Activated CD4-positive, alpha-beta T cell treated with anti-CD3 and anti-CD28 coated beads, Interleukin-2, Interleukin-6, amounts not matched to agents 100 ng/mL and 50 ng/mL, durations not matched to agents 16 hours and 8 hours (primary cell): ENCODE data around the gene SLC34A3.

ENCODE experiments used
- DNase-seq: peaks from one replicate; pipeline ENCODE4 v3.0.0-alpha.2; 2020

Gene SLC34A3

DNA sequence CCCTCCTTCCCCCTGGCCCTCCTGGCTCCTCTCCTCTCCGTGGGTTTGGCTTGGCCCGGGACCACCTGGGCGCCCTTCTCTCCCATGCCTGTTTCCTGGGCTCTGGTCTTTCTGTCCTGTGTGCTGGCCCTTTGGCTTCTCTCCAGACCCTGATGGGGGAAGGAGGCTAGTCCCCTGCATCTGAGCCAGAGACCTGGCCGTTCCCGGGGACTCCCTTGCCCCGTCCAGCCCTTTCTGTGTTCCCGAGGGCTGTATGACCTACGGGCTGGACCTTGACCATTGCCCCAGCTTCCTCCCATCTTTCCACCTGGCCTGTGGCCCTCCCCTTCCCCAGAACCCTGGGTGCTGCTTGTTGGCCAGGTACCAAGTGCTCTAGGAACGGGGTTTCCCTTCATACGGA is 32.8 kb downstream of the SLC34A3 start:
- no peak for DNase-seq

DNA sequence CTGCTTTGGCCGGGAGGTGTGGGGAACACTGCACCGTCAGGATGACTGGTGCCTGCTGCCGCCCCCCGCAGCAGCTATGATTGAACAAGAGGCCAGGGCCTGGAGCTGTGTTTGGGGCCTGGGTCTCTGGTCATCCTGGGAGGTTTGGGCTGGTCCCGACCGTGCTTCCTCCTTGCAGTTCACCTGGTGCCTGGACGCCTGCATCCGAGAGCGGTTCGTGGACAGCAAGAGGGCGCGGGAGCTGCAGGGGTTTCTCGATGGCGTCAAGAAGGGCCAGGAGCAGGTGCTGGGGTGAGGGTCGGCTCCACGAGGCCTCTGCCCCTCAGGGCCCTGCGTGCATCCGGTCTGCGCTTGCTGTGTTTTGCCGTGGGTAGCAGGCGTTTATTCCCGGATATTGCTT is 33.4 kb downstream of the SLC34A3 start:
- no peak for DNase-seq

DNA sequence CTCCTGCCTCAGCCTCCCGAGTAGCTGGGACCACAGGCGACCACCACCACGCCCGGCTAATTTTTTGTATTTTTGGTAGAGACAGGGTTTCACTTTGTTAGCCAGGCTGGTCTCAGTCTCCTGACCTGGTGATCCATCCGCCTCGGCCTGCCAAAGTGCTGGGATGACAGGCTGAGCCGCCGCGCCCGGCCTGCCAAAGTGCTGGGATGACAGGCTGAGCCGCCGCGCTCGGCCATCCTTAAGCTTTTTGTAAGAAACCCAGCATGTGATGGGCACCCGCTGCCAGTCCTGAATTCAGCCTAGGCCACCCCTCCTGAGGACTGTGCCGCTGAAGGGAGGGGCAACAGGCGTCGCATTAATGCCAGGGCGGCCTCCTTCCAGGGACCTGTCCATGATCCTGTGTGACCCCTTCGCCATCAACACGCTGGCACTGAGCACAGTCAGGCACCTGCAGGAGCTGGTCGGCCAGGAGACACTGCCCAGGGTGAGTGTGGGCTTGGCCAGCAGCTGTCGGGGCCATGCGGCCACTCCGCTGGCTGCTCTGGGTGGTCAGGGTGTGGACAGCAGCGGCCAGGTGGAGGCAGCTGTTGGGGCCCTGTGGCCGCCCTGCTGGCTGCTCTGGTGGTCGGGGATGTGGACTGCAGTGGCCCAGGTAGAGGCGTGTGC is 34.9 kb downstream of the SLC34A3 start:
- no peak for DNase-seq

DNA sequence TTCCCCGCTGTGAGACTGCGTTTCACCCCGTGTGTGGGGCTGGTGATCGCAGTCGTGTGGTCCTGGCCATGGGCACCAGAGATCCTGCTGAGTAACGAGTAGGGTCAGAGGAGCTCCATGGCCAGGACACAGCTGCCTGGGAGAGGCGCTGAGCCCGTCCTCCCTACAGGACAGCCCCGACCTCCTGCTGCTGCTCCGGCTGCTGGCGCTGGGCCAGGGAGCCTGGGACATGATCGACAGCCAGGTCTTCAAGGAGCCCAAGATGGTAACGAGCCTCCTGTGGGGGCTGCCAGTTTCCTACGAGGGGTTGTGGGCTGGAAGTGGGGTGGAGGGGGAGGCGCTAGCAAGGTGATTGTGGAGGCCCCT is 35.4 kb downstream of the SLC34A3 start:
- no peak for DNase-seq

DNA sequence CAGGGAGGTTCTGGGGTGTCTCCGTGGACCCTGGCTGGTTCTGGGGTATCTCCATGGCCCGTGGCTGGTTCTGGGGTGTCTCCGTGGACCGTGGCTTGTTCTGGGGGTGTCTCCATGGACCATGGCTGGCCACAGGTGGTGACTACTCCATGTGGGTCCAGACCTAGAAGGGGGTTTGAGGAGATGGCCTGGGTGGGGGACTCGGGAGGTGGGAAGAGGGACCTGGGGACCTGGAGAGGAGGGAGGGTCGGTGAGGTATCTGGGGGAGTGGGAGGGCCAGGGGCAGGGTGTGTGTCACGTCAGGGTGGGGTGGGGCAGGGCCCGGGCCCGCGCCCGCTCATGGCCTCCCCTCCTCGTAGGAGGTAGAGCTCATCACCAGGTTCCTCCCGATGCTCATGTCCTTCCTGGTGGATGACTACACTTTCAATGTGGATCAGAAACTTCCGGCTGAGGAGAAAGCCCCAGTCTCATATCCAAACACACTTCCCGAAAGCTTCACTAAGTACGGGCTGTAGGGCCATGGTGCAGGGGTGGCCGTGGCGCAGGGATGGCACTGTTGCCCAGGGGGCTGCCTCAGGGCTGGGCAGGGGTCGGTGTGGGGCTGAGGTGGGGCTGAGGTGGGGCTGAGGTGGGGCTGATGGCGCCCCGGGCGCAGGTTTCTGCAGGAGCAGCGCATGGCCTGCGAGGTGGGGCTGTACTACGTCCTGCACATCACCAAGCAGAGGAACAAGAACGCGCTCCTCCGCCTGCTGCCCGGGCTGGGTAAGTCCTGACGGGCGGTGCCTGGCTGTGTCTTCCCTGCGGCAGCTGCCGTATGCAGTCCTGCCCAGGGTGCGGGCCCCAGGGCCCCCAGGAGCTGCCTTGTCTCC is 36.1 kb downstream of the SLC34A3 start:
- no peak for DNase-seq

DNA sequence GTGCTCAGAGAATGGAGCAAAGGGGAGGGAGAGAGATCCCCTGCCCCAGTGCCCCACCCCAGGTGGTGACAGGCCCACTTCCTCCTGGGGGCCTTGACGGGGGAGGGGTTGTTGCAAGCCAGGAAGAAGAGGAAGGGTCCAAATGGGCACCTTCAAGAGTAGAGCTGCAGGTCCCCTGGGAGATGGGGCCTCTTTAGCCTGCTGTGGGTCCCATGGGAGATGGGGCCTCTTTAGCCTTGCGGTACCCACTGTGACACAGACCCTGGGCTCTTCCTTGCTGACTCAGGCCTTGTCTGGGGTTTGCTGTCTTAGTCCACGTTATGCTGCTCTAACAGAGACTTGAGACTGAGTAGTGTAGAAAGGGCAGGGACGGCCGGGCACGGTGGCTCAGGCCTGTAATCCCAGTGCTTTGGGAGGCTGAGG is 37.2 kb downstream of the SLC34A3 start:
- DNase-seq = no peak

DNA sequence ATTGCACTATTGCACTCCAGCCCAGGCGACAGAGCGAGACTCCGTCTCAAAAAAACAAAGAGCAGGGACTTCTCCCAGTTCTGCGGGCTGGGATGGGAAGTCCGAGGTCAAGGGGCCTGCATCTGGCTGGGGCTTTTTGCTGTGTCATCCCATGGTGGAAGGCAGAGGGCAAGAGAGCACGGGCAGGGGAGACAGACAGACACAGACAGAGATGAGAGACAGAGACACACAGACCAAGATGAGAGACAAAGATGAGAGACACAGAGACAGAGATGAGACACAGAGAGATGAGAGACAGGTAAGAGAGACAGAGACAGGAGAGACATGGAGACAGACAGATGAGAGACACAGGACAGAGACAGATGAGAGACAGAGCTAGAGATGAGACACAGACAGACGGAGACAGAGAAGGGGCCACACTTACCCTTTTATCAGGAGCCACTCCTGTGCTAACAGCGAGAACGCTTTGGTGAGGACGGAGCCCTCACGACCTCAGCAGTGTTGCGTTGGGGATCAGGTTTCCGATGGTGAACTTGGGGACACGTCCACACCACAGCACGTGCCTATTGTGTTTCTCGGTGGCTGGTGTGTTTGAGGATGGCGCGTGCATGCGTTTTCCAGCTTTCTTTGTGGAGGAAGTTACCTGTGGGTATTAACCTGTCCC is 38.0 kb downstream of the SLC34A3 start:
- DNase-seq = no peak

DNA sequence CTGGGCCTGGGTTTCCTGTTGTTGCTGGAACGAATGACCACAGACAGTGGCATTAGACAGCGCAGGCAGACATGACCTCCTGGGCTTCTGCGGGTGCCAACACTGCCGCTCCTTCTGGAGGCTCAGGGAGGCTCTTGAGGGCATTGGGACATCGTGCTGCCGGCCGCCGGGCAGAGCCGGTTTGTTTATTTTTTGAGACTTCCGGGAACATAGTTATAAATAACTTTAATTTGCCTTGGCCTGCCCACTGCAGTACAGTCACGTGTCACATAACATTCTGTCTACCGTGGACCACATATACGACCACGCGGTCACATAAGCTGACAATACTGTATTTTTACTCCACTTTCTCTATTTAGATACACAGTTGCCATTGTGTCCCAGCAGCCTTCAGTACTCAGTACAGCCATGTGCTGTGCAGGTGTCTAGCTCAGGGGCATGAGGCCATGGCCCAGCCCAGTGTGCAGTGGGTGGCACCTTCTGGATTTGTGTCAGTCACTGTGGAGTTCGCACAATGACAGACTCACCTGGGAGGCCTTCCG is 38.6 kb downstream of the SLC34A3 start:
- no peak for DNase-seq

DNA sequence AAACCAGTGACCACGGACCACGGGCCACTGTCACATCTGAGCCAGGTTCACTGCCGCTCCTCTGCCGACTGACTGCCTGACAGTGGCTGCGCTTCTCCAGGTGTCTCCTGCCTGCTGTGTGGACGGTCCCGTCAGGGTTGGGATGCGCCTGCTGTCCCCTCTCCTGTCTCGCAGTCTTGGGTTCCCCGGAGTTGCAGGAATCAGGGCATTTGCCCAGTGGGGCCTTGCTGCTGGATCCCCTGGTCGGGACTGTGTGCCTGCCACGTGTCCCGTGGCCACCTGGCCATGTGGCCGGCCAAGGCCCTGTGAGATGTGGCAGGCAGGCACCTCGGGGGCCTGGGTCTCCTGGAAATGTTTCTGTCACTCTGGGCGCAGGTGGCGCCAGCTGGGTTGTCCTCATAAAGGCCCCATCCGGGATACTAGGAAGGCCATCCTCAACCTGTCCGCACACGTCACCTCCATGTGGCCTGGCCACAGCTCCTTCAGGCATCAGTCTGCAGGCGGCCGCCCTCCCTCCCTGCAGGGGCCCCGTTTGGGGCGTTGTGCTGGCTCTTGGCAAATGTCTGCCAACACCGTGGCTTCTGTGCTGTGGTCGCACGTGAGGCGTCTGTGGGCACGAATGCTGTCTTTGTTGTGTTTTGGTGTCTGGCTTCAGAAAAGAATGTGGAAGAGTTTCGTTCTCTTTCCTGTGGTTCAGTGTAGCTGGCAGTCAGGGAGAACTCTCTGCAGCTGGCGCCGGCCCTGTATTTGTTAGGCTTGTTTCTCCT is 40.4 kb downstream of the SLC34A3 start:
- DNase-seq = peak; percentile 36

DNA sequence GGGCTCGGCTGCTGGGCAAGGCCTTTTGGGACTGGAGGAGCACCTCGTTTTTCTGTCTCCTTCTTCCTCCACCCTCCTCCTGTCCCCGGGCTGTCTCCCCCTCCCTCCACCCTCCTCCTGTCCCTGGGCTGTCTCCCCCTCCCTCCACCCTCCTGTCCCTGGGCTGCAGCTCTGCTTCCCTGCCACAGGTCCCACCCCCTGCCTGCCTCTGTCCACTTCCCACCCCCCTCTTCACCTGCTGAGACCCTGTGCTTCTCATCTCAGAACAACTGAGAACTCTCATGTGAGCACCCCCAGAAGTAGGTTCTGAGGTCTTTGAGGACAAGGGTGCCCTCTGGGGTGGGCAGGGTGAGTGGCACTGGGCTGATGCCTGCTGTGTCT is 41.0 kb downstream of the SLC34A3 start:
- no peak for DNase-seq

DNA sequence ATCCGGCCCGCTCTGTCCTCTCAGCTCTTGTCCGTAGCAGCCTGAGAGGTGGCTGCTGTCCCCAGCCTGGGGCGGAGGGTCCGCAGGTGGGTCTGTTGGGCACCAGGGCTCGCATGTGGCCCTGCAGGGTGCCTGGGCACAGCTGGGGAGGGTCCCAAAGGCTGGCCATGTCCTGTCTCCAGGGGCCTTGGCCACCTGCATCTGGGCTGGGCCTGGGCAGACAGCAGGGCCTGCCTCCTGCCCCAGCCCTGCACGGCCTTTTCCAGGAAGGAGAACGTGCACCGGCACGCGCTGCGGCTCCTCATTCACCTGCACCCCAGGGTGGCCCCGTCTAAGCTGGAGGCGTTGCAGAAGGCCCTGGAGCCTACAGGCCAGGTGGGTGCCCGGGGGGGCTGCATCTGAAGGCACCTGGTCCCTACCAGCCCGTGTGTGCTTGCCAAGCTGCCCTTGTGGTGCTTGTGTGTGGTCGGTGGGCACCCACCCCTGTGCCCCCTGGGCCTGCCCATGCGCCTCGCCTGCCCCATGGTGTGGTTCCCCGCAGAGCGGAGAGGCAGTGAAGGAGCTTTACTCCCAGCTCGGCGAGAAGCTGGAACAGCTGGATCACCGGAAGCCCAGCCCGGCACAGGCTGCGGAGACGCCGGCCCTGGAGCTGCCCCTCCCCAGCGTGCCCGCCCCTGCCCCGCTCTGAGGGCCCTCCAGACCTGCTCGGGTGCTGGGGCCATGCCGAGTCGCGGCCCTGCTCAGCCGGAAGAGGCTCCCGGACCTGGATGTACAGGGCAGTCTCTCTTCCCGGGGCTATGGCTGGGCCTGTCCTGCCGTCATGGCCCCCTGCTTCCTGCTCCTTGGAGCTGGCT is 41.8 kb downstream of the SLC34A3 start:
- DNase-seq = no peak

DNA sequence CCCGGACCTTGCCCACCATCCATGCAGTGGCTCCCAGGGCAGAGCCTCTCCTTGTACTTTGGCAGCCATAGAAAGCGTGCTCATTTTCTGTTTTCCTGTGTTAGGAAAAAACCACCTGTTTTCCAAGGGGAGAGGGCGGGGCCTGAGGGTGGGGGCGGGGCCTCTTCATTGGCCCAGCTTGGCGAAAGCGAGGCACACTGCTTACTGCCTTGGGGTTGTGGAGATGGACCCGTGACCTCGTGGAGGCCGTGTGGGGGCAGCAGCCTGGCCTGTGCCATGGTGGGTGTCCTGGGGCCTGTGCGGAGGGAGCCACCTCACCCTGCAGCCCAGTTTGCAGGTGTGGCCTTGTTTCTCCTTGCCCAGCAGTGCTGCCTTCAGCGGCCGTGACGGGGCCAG is 42.4 kb downstream of the SLC34A3 start:
- DNase-seq = no peak

DNA sequence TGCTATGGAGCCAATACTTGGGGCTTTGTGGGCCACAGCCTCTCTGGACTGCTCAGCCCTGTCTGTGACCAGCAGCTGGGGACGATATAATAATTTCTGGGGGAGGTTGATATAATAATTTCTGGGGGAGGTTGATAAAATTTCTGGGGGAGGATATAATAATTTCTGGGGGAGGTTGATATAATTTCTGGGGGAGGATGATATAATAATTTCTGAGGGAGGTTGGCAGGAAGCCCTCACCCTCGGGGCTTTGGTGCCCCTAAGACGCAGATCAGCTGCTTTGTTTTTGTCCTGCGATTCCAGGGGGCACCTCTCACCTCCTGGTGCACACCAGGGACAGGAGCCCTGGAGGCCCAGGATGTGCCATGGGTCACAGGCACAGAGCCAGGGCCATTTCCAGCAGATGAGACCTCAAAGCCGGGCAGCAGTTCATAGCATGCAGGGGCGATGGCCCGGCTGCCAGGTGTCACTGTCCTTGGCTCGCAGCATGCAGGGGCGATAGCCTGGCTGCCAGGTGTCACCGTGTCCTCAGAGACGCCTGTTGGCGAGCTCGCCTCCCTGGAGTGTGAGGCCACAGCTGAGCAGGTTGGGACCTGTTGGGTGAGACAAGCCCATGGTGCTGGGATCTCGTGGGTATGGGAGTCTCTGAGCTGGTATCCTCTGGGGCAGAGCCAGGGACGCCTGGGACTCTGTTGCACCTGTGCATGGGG is 43.1 kb downstream of the SLC34A3 start:
- no peak for DNase-seq

DNA sequence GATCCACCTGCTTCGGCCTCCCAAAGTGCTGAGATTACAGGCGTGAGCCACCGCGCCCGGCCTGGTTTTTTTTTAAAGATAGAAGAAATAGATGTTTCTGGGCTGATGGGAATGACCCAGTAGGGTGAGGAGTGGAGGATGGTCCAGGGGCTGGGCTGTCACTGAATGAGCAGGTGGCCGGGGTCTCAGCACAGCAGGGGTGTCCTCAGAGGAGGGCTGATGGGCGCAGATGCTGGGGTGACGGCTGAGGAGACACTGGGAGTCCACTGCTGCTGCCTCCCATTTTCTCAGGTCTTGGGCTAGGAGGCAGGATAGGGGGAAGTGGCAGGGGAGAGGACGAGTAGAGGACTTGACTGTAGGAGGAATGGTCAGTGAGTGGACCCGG is 44.5 kb downstream of the SLC34A3 start:
- DNase-seq = no peak

DNA sequence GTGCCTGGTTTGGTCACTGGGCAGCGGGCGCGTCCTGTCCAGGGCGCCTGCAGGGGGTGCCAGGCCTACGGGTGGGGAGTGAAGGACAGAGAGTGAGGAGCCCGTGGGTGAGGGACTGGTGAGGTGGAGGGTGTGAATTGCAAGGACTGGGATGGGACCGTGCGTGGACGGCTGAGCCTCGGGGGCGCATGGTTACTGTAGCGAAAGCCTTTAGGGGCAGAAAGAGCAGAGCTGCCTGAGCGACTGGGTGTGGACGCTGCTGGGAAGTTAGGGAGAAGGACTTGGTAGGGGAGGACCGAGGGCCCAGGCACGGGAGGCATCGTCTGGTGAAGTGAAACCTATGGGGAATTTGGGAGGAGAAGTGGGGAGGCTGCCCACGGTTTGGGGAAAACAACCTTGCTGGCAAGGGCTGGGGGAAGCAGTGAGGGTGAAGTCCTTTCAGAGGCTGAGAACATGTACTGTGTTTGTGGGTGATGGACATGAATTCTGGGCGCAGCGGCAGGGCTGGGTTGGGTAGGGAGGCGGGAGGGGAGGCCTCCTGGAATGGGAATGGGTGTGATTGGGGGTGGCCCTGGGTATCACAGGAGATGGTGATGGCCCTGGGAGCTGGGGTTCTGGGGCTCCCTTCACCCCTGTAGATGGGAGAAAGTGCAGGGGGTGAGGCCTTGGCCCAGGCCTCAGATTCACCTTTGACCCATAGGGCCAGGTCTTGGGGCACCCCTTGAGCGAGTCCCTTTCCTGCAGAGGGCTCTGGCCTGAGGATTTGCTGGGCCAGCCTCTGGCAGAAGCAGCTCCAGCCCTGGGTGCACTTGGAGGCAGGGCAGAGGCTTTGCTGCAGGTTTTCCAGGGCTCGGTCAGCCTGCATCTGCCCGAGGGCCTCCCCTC is 45.1 kb downstream of the SLC34A3 start:
- DNase-seq = no peak

DNA sequence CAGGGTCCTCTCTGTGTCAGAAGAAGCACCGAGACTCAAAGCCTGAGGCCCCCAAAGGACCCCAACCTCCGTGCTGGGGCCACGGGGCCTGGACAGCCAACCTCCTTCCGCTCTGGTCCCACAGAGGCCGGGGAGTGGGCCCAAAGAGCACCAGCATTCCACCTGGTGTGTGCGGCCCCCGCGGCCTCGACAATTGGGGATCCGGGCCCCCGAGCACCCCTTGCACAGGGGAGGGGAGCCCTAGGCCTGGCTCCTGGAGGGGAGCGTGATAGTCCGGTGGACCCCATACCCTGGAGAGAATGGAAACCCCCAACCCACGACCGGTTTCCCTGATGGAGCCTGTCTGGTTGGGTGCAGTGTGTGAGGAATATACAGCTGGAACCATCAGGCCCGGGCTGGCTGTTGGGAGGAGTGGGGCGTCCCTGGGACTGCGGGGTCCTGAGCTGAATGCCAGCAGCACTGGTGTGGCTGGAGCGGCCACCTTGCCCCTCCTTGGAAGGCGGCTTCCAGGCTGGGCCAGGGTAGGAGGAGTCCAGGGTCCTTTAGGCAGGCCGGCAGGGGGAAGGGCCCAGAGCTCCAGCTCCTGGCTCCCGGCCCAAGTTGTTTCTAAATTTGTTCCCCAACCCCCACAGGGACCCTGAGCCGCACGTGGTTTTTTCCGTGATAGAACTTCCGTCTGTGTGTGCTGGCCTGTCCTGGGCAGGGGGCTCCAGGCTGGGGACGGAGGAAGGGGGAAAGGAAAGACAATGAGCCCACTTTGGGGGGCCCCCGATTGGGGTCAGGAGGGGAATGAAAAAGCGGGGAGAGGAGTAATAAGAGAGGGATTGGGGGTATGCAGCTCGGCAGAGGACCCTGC is 46.0 kb downstream of the SLC34A3 start:
- no peak for DNase-seq

DNA sequence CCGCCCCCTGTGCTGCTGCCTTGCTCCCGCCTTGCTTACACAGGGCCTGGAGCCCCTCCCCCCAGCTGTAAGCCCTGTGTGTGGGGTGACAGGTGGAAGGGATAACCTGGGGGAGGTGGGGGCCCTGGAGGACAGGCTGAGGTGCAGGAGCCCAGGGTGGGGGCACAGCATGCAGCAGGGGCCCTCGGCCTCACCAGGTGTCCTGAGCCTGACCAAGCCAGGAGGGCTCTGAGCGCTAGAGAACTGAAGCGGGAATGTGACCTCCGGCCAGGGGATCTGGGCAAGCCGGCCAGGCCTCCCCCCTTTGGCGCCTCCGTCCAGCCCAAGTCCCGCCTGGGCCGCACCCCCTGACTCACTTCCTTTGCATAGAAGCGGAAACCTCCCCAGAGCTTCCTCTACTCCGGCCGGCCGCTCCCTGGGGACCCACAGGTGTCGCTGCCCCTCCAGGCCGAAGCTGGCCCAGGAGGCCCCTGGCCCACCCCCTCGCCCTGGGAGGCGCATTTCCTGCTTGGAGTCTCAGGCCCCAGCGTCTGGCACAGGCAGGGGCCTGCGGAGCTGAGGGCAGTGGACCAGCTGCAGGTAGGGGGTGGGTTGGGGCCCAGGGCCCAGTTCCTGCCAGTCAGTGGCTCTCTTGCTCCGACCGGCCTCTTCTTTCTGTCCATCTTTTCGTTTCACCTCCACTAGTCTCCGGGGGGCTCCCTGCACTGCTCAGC is 46.8 kb downstream of the SLC34A3 start, which contains the start of gene TOR4A:
Gene TOR4A, plus strand, starts transcription at position 398 of the 713 bp plus-strand sequence. CDS start 964 bp downstream, outside the sequence.
- DNase-seq = peak; percentile 66

DNA sequence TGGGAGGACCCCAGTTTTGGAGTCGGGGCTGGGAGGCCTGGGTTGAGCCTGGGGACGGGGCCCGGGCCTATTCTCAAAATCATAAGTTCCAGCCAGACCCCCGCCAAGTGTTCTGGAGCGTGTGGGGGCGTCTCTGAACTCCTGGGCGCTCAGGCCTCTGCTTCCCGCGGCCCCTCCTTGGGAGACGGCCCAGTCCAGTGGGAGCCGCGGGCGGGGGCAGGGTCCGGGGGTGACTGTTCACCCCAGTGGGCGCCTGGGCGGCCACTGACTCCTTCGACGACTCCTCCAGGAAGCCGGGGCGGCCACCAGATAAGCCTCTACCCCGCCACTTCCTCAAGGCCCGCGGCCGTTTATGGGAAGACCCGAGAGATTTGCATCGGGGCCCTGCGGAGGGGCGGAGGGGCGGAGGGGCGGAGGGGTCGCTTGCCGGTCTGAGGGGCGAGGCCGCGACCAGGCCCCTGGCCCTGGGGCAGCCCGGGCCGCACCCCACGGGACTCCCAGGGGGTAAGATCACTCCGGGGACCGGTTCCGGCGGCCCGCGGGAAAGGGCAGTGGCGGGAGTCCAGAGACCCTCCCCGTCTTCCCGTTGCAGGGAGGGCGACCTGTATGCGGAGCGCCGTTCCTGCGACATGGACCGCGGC is 47.5 kb downstream of the SLC34A3 start:
- no peak for DNase-seq
